Small intestine (tissue), 7 donors: Measurements from ENCODE around the gene RAB17. TPM values are rescaled to one million over a fixed set of nuclear protein-coding genes. Genes with fewer than 3 reads are reported as not detected.

Experiments
- DNase-seq, 2 donors: peaks; one replicate each; pipeline versions ENCODE4 v3.0.0 to v3.0.0-alpha.2; 2013
- FAIRE-seq: peaks from 2 replicates; lab custom pipeline; 2012; peaks lifted over from hg19 to GRCh38; lab: Jason Lieb, UNC
- H3K27ac ChIP-seq, 3 donors: one replicate each; pipeline ENCODE4 v1.5.1; 2013; ENCODE audit warnings: low read length in 2 of 3, mild to moderate bottlenecking in 2 of 3, control low read depth in 1 of 3, inconsistent platforms in 1 of 3, low read depth in 1 of 3, moderate library complexity in 1 of 3
- H3K27me3 ChIP-seq, 3 donors: one replicate each; pipeline ENCODE4 v1.6.1; 2013; ENCODE audit warnings: low read length in 3 of 3, inconsistent platforms in 1 of 3; ENCODE audit not compliant: control insufficient read depth in 3 of 3, insufficient read depth in 3 of 3
- H3K36me3 ChIP-seq, 3 donors: one replicate each; pipeline ENCODE4 v1.6.1; 2013; ENCODE audit warnings: low read length in 3 of 3, inconsistent platforms in 1 of 3, low read depth in 1 of 3, mild to moderate bottlenecking in 1 of 3, moderate library complexity in 1 of 3; ENCODE audit not compliant: control insufficient read depth in 3 of 3, insufficient read depth in 2 of 3
- H3K4me1 ChIP-seq, 3 donors: one replicate each; pipeline ENCODE4 v1.6.1; 2013; ENCODE audit warnings: low read length in 2 of 3, inconsistent platforms in 1 of 3, low read depth in 1 of 3, mild to moderate bottlenecking in 1 of 3, moderate library complexity in 1 of 3; ENCODE audit not compliant: control insufficient read depth in 3 of 3, insufficient read depth in 2 of 3
- H3K4me3 ChIP-seq, 3 donors: one replicate each; pipeline ENCODE4 v1.5.1; 2013; ENCODE audit warnings: low read length in 3 of 3, control low read depth in 1 of 3, inconsistent platforms in 1 of 3, low read depth in 1 of 3, mild to moderate bottlenecking in 1 of 3, moderate library complexity in 1 of 3
- H3K9me3 ChIP-seq, 2 donors: one replicate each; pipeline ENCODE4 v1.6.1; 2013; ENCODE audit warnings: low read depth in 1 of 2, low read length in 1 of 2; ENCODE audit not compliant: control insufficient read depth in 2 of 2, insufficient read depth in 1 of 2
- WGBS, 3 donors: extraction: QIAGEN DNeasy Blood & Tissue Kit; methylation state at CpG; one replicate each; pipeline ENCODE4 v1.1.7; 2013; 5-methylcytosine and 5-hydroxymethylcytosine counted together
- polyA plus RNA-seq, 4 donors: library from polyadenylated mRNA; stranded (reverse) in 3 of 4; unstranded in 1 of 4; fragments of 200-250 nt in 3 of 4; fragments of 120-200 nt in 1 of 4; gene quantifications; one replicate each; pipeline versions ENCODE4 v1.2.1 to v1.2.3, GENCODE V29; 2013
- donor health status: healthy with polysubstance abuse.
- donor health status: control.
- donor health status: control.
- donor health status: Bipolar disorder and iron deficiency.
- donor health status: healthy.

Gene RAB17
- polyA plus RNA-seq, 4 donors: 52.8 to 613 (median 354) TPM

DNA sequence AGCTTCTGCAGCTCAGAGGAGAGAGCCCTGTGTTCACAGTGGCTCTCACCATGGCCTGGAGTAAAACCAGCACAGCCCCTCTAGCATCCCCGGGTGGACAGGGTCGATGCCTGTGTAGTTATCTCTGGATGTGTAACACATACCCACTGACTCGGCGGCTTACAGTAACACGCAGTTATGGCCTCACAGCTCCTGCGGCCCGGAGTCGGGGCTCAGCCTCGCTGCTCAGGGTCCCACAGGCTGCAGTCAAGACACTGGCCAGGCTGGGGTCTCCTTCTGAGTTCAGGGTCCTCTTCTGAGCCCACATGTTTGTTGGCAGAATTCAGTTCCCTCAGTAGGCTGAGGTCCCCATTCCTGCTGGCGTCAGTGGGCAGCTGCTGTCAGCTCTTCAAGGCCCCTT lies 2.5 kb upstream of the RAB17 start:
- Histone ChIP-seq H3K36me3 (peaks cover 0 to 9% (median 0%) of the 10 kb centered on the region in 3 donors), H3K4me3 (no peak overlapping the region), H3K4me1 (peaks cover 0 to 57% (median 0%) of the 10 kb centered on the region in 3 donors), H3K9me3 (peaks cover 0 to 4% of the 10 kb centered on the region in 2 donors), H3K27me3 (no peaks in the 10 kb centered on the region), H3K27ac (no peak overlapping the region)
- FAIRE-seq (no peak), DNase-seq (no peak)
- 91 to 97% (median 93%) methylated on average over 10 of the region's 10 CpGs for WGBS, 3 donors

- Histone ChIP-seq H3K4me1 (peaks cover 0 to 62% (median 0%) of the 10 kb centered on the region in 3 donors), H3K4me3 (no peak overlapping the region), H3K27me3 (no peaks in the 10 kb centered on the region), H3K9me3 (peaks cover 0 to 7% of the 10 kb centered on the region in 2 donors), H3K27ac (no peak overlapping the region), H3K36me3 (peaks cover 0 to 11% (median 0%) of the 10 kb centered on the region in 3 donors)
- DNase-seq: no peak
- FAIRE-seq: no peak
- WGBS, 3 donors: 92 to 94% (median 94%) methylated on average over 18 of the region's 18 CpGs
Observed at GRCh38 chr2:237592425-237592980, 2.0 kb upstream of the RAB17 start.

GRCh38 chr2:237591141-237591881 lies 777 bp upstream of the RAB17 start:
- no peak for FAIRE-seq
- H3K4me3 ChIP-seq: peak overlapping the region in 2 of 3 donors; percentile 42 to 59
- peak overlapping the region; percentile 89 to 92 (median 90) for H3K27ac ChIP-seq
- 16 to 49% (median 29%) methylated on average over 19 of the region's 19 CpGs for WGBS, 3 donors
- H3K9me3 ChIP-seq: peaks cover 0 to 7% of the 10 kb centered on the region in 2 donors
- no peaks in the 10 kb centered on the region for H3K27me3 ChIP-seq
- H3K4me1 ChIP-seq: peaks cover 0 to 57% (median 3%) of the 10 kb centered on the region in 3 donors
- H3K36me3 ChIP-seq: peaks cover 0 to 14% (median 0%) of the 10 kb centered on the region in 3 donors
- DNase-seq: peak; percentile 31 to 90

DNA sequence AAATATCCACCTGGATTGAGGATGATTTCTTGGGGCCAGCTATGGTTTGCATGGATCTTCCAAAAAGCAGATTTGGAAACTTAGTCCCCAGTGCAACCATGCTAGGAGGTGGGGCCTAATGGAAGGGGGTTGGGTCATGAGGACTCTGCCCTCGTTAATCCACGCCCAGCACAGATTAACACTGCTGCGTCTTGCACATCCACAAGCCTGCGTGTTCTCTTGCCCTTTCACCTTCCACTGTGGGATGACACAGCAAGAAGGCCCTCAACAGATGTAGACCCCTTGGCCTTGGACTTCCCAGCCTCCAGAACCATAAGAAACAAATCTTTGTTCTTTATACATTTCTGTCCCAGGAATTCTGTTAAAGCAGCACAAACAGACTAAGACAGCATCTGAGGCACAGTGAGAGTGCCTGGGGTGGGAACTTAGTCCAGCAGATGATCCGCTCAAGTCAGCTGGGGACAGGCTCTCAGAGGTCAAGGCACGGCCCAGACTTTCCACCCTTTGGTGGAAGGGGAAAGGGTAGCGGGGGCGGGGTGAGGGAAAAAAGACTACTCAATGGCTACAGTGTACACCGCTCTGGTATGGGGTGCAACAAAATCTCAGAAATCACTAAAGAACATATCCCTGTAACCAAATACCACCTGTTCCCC lies 2.4 kb downstream of the RAB17 start:
- H3K36me3 ChIP-seq: peaks cover 0 to 44% (median 0%) of the 10 kb centered on the region in 3 donors
- peak overlapping the region in 2 of 3 donors; percentile 36 to 59 for H3K4me3 ChIP-seq
- H3K4me1 ChIP-seq: peaks cover 0 to 29% (median 3%) of the 10 kb centered on the region in 3 donors
- H3K27ac ChIP-seq: peak overlapping the region; percentile 11 to 90 (median 56)
- WGBS, 3 donors: 51 to 76% (median 64%) methylated on average over 9 of the region's 9 CpGs
- H3K27me3 ChIP-seq: no peaks in the 10 kb centered on the region
- DNase-seq: peak; percentile 60 to 89
- H3K9me3 ChIP-seq: peaks cover 0 to 7% of the 10 kb centered on the region in 2 donors
- no peak for FAIRE-seq

GRCh38 chr2:237585590-237586221 lies 4.8 kb downstream of the RAB17 start:
- WGBS, 3 donors: 82 to 92% (median 89%) methylated on average over 14 to 15 of the region's 15 CpGs
- Histone ChIP-seq H3K4me3 (no peak overlapping the region), H3K4me1 (peaks cover 0 to 12% (median 3%) of the 10 kb centered on the region in 3 donors), H3K9me3 (peaks cover 0 to 7% of the 10 kb centered on the region in 2 donors), H3K36me3 (peaks cover 0 to 60% (median 0%) of the 10 kb centered on the region in 3 donors), H3K27ac (no peak overlapping the region), H3K27me3 (no peaks in the 10 kb centered on the region)
- no peak for DNase-seq
- no peak for FAIRE-seq

- Histone ChIP-seq H3K27ac (no peak overlapping the region), H3K36me3 (peaks cover 0 to 77% (median 2%) of the 10 kb centered on the region in 3 donors), H3K4me3 (no peak overlapping the region), H3K4me1 (peaks cover 0 to 12% (median 3%) of the 10 kb centered on the region in 3 donors), H3K9me3 (peaks cover 0 to 7% of the 10 kb centered on the region in 2 donors), H3K27me3 (no peaks in the 10 kb centered on the region)
- FAIRE-seq (no peak), DNase-seq (no peak)
- 88 to 90% (median 89%) methylated on average over 16 to 19 of the region's 19 CpGs for WGBS, 3 donors
Observed at GRCh38 chr2:237583385-237584295, 6.9 kb downstream of the RAB17 start.

- FAIRE-seq (no peak), DNase-seq (peak in 1 of 2 donors; percentile 42)
- Histone ChIP-seq H3K36me3 (peaks cover 0 to 84% (median 2%) of the 10 kb centered on the region in 3 donors), H3K27me3 (no peaks in the 10 kb centered on the region), H3K4me3 (no peak overlapping the region), H3K4me1 (peaks cover 0 to 4% (median 0%) of the 10 kb centered on the region in 3 donors), H3K9me3 (no peaks in the 10 kb centered on the region), H3K27ac (peak overlapping the region in 1 of 3 donors; percentile 2)
- WGBS, 3 donors: 47 to 64% (median 61%) methylated on average over 25 of the region's 25 CpGs
Observed at GRCh38 chr2:237581751-237582746, 8.5 kb downstream of the RAB17 start.
